PFSK-1 (cell line): ENCODE data around the gene SLC39A5.

Experiments used
- POLR2AphosphoS5 ChIP-seq: IDR thresholded peaks from 2 replicates; pipeline ENCODE4 v1.6.1; 2012; ENCODE audit warnings: low read depth, mild to moderate bottlenecking, control low read depth, low read length, moderate library complexity
- SIN3A ChIP-seq: IDR thresholded peaks from 2 replicates; pipeline ENCODE4 v1.6.1; 2012; ENCODE audit warnings: mild to moderate bottlenecking, low read length, moderate library complexity, borderline replicate concordance; ENCODE audit not compliant: insufficient read depth
- TAF1 ChIP-seq: IDR thresholded peaks from 2 replicates; pipeline ENCODE4 v1.6.1; 2012; ENCODE audit warnings: low read length, control low read depth, borderline replicate concordance; ENCODE audit not compliant: insufficient read depth
- TF ChIP-seq, protein P1 (sequence below), 2 experiments: IDR thresholded peaks; 2 replicates each; pipeline versions ENCODE4 v1.6.1 to v1.8.0; 2011 to 2012; ENCODE audit warnings: low read depth in 2 of 2, low read length in 2 of 2, control low read depth in 1 of 2, inconsistent platforms in 1 of 2, mild to moderate bottlenecking in 1 of 2, moderate library complexity in 1 of 2; ENCODE audit not compliant: insufficient read depth in 1 of 2

DNA sequence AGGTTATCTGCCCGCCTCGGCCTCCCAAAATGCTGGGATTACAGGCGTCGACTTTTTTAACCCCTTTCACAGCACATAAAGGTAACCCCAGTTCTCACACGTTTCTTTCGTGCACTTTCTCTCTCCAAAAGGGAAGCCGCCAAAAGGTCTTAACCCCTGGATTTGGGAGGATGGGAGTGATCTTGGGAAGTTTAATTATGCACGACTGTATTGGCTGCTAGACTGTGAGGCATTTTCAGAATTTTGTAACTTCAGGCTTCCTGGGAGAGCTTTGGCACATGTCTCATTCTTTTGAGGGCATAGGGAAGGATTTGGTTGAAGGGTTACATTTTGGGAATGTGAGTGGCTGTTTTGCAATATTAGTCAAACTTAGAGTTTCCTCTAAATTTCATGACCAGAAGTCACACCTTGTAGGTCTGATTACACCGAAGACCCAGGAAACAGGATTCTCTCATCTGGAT lies 39.1 kb upstream of the SLC39A5 start:
- TF ChIP-seq, protein P1, sequence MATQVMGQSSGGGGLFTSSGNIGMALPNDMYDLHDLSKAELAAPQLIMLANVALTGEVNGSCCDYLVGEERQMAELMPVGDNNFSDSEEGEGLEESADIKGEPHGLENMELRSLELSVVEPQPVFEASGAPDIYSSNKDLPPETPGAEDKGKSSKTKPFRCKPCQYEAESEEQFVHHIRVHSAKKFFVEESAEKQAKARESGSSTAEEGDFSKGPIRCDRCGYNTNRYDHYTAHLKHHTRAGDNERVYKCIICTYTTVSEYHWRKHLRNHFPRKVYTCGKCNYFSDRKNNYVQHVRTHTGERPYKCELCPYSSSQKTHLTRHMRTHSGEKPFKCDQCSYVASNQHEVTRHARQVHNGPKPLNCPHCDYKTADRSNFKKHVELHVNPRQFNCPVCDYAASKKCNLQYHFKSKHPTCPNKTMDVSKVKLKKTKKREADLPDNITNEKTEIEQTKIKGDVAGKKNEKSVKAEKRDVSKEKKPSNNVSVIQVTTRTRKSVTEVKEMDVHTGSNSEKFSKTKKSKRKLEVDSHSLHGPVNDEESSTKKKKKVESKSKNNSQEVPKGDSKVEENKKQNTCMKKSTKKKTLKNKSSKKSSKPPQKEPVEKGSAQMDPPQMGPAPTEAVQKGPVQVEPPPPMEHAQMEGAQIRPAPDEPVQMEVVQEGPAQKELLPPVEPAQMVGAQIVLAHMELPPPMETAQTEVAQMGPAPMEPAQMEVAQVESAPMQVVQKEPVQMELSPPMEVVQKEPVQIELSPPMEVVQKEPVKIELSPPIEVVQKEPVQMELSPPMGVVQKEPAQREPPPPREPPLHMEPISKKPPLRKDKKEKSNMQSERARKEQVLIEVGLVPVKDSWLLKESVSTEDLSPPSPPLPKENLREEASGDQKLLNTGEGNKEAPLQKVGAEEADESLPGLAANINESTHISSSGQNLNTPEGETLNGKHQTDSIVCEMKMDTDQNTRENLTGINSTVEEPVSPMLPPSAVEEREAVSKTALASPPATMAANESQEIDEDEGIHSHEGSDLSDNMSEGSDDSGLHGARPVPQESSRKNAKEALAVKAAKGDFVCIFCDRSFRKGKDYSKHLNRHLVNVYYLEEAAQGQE (IDR thresholded peaks at IDR 0.05; ENCODE audit: insufficient read depth in 1 of 2, low read depth in 2 of 2, low read length in 2 of 2) = no peak
- TF ChIP-seq POLR2AphosphoS5 (no peak), TAF1 (no peak), SIN3A (no peak)
